Measurements from ENCODE around the gene POFUT2.

POFUT2 gene

DNA sequence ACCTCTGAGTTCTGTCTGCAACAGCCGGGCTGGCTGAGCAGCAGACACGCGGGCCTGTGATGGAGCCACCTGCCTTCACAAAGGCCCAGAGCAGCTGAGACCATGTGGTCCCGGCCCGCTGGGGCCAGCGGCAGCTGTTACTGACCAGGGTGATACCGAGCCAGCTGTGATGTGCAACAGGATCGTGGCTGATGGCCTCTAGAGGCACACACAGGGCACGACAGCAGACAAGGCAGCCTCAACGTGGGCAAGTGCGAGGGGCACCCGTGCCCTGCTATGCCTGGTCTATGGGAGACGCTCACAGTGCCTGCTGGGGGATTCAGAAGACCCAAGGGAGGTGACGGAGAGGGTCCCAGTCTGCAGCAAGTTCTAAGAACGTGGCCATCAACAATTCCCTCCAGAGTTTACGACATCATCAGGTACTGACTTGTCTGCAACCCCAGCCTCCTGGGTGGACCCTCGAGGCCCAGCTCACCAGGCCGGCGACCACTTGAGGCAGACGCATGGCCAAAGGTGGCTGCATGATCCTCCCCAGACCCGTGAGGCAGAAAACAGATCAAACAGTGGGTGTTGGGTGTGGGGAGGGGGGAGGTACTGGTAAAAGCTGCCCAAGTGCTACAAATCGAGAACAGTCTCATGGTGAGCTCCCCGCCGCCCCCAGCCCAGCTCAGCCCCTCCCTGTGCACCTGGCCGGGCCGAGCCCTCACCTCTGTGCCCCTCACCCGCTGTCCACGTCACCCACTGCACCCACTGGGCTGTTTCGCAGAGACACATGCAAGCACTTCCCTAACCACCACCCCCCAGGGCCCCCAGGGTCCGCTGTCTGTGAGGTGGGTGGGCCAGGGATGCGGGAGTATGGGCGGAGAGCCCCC is 6.0 kb downstream of the POFUT2 start:
- no peak for DNase-seq

GRCh38 chr21:45280969-45281368 is 6.7 kb downstream of the POFUT2 start:
- DNase-seq: no peak

DNA sequence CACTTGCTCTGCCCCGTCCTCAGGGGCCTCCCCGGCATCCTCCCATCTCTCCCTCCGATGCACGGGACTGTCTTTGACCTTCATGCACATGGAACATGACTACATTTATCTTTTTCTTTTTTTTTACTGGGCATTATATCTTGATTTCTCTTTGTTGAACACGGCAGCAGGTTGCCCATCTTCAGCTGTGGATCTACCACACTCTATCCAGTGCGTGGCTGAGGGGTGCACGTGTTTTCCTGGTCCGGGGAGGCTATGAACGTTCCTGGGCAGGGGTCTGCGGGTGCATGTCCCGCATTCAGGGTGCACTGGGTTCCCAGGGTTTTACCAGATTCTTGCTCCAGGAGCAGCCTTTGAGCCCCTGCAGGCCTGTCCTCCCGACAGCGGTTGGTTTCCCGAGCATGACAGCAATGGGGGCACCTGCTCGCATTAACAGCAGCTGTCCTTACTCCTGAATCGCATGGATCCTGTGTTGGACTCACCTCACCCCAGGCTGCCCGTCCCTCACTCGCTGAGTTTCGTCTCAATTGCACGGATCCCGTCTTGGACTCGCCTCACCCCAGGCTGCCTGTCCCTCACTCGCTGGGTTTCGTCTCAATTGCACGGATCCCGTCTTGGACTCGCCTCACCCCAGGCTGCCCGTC is 7.4 kb downstream of the POFUT2 start:
- DNase-seq: no peak

- no peak for DNase-seq
Observed at GRCh38 chr21:45279446-45280177, 8.1 kb downstream of the POFUT2 start.

DNA sequence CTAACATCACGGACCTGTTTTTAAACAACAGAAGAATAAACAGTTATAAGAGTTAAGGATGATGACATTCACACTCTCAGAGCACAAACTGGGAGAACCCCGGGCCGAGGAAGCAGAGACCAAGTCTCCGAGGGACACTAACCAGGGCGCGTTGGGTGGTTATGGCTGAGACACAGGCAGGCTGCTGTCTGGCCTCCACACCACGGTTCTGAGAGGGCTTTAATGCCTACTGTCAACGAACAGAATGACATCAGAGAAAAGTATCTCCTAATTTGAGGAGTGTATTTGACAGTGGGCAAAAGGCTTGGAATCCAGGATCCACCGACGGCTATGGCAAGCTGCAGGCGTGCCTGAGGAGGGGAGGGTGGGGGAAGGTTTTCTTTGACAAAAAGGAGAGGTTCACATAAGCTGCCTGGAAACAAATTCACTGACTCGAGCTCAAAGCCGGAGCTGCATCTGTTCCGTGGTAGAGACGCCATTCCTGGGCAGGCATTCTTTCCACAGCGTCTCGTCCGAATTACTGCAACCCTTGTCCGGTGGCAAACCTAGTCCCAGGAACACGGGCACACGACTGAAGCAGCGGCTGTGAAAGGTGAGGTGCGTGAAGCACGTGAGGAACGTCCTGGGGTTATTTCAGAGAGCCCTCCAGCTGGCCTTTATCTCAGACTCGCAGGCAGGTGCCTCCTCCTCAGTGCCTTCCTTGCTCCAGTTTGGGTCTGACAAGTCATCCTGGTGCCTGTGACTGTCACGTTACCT is 9.4 kb downstream of the POFUT2 start:
- DNase-seq: no peak

DNA sequence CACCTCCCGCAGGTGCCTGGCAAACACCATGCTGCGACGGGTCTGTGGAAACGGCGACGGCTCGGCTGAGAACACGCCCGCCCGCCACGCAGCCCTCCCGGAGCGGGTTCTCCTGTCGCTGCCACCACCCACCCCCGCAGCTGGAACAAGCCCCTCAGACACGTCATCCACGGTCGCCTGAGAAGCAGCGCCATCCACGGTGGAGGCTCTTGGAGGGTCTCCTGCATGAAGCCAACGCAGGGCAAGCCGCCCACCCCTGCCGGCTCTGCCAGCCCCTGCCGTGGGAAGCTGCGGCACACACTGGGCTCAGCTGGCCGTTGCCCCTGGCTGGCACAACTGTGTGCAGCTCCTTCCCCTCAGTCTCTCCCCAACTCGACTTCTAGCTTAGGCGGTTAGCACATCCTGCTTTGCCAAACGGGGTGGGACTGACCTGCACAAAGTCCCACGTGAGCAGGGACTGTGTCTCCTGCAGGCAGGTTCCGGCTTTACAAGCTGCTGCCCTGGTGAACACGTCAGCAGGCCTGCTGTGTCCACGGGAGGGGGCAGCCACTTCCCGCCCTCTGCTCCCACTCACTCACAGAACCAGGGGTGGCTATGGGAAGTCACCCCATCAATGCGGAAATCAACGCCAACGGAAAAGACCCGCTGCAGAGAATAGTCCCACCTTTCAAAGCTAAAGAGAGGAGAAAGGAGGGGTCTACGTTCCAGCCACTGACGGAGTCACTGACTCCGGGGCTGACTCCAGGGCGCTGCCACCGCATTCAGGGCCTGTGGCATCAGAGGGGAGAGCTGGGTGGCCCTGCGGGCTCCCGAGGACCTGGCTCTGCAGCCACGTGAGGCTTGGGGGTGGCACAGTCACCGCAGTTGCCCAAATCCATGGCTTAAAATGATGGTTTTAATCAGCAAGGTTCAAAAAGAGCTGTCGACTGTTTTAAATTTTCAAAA is 10.3 kb downstream of the POFUT2 start:
- no peak for DNase-seq

DNA sequence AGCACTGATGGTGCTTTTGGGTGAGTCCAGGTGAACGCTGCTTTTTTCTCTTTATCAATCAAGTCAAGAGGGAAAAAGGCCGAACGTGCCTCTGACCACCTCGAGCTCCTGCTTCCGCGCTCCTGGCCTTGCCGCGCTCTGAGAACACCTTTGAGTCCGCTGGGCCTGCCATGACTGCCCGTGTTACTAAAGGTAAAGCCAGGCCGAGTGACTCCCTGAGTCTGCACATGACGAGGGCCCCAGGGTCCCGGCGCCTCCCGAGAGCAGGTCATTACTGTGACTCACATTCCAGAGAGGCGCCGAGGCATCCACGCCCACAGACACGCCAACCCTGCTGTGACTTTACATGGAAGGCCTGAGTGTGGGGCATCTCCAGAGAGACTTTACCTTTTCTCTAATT is 11.1 kb downstream of the POFUT2 start:
- no peak for DNase-seq

DNA sequence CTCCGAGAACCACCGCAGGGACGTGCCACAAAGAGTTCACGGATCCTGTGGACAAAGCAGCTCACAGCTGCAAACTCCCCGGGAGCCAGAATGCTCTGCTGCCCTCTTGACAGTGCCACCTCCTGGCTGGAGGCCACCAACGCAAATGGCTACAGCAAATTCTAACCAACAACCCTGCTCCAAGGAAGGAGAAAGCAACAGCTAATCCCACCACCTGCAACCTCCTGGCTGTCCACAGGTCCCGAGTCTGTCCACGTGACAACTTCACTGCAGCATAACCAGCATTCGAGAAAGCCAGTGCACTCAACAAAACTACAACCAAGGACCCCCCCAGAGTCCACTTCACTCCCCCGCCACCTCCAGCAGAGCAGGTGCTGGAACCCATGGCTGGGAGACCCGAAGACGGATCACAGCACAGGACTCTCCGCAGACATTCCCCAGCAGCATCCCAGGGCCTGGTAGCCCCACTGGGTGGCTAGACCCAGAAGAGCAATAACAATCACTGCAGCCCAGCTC is 17.3 kb downstream of the POFUT2 start:
- no peak for DNase-seq

DNA sequence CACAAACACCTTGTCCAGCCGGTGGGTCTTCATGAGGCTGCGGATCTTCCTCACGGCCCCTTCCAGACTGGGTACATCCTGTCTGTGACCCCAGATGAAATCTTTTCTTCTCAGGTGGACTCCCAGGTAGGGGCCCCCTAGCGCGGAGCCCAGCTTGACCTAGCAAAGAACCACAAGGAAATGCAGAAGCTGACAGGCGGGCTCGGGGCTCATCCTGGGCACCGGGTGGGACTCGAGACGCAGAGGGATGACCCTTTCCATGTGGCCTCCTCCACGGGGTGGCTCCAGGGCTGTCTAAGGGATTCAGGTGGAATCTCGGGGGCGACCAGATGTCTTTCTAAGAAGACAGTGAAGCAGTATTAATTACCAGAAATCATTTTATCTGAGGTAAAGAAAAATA is 17.8 kb downstream of the POFUT2 start:
- no peak for DNase-seq

DNA sequence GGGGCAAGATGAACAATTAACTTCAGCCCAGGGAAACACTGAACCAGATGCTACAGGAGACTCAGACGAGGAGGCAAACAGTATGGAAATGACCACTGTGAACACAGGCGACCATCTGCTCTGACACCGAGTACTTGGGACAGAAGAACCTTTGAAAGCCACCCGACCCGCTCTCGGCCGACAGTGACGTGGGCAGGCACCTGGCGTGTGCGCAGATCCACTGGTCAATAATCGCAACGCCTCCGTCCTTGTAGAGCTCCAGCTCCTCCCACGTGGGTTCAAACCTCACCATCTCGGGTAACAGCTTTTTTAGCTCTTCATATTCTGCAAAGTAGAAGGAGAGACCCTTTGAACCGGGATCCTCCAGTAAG is 20.3 kb downstream of the POFUT2 start:
- DNase-seq: no peak

GRCh38 chr21:45266518-45267389 is 20.9 kb downstream of the POFUT2 start:
- no peak for DNase-seq

DNA sequence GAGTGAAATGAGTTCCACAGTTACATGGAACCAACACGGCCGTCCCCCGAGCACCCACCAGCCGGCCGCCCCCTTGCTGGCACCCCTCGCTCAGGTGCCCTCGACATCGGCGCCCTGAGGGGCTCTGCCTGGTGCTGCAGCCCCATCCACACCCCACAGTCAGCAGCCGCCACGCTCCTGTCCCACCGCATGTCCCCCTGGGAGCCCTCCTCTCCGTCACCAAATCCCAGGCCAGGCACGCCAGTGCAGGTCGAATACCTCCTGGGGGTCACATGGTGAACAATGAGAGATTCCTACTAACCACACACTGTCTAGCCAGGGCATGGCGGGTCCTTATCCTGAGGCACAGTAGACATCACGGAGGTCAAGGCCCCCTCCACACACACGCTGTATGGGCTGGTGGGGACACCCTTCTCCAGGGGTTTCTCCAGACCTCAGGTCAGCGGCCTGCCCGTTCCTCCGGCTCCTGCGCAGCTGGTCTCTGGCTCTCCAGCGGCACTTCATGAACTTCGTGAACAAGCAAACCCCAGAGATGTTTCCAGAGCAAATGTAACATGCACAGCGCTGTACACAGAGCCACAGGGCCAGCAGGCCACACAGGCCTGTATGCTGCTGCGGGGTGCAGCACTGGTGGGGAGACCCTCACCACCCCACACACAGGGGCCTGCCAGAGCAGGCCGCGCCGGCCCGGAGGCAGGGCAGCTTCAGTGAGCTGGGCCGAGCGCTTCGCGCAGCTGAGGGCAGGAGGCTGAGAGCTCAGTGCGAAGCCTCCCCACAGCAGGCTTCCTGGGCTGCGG is 21.8 kb downstream of the POFUT2 start:
- DNase-seq: no peak

- DNase-seq: no peak
Observed at GRCh38 chr21:45264912-45265515, 22.7 kb downstream of the POFUT2 start.

DNA sequence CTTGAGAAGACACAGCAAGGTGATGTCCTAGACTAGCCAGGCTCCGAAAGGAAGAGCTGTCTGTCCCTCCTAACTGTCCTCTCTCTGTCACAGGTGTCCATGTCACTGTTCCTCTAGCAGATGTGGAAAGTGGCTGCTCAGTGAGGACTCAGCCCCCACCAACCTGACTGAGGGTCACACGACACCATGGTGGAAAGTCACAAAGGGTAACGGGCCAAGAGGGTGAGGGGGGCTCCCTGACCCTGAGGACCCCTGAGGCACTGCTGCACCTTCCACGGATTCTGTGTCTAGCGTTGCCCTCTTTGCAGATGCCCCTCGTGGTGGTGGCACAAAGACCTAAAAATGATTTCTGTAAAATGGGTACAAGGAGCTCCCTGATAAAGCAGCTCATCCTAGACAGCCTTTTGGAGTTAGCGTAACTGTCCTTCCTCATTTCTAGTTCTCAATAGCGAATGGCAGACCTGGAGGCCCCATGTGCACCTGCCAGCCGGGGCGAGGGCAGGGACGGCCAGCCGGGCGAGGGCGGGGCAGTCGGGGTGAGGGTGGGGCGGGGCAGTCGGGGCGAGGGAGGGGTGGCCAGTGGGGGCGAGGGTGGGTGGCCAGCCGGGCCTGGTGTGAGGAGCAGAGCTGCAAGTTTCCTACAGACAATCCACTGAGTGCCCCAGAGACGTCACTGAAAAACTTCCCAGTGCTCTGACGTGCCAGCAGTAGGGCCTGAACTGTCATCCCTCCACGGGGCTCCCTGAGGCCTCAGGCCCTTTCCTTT is 23.4 kb downstream of the POFUT2 start:
- DNase-seq: no peak

DNA sequence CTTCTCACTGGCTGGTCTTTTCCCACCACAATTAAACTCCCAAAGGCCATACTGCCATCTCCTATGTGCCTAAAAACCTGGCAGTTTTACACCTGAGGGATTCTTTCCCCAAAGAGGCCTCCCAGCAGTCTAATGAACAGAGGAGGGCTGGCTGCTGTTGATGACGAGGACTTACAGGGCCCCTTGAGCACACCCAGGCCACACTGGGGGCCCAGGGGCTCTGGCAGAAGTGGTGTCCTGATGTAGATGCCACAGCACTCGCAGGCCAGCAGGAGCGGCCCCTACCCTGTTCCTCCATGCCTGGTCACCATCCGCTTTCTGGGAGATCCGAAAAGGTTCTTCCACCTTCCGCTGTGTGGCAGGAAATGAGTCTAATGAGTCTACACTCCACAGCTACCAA is 24.2 kb downstream of the POFUT2 start:
- no peak for DNase-seq

- DNase-seq: no peak
Observed at GRCh38 chr21:45262616-45263015, 25.1 kb downstream of the POFUT2 start.

GRCh38 chr21:45262041-45262581 is 25.6 kb downstream of the POFUT2 start:
- DNase-seq: no peak

DNA sequence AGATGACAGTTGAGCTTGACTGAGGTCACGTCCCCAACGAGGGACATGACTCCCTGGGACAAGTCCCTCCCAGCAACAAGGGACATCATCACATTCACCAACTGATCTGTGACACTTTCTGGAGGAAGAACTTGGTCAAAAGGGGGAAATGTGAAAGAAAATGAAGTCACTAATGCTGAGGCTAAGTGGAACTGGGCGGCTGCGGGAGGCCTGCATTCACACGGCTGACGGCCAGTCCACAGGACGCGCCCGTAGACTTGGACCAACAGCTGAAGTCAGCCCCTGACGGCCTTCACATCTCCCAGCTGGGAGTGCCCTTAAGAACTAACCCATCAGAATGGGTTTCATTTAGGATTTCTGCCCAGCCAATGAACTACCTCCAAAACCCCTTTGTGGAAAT is 26.6 kb downstream of the POFUT2 start:
- DNase-seq: no peak
